AG10803 (cell line): Measurements from ENCODE around the gene EIF1B.

Experiments
- DNase-seq: peaks from one replicate; pipeline ENCODE4 v3.0.0; 2010; ENCODE audit warnings: low read depth
- H3K4me3 ChIP-seq: 2 replicates; pipeline ENCODE4 v1.5.1; 2011; ENCODE audit warnings: mild to moderate bottlenecking, low read length, control low read depth
- CTCF ChIP-seq: conservative IDR thresholded peaks from 2 replicates; pipeline ENCODE4 v1.5.1; 2011; ENCODE audit warnings: mild to moderate bottlenecking, low read length, control low read depth, inconsistent platforms

Gene EIF1B

GRCh38 chr3:40340541-40341170 is 31.1 kb downstream of the EIF1B start:
- H3K4me3 ChIP-seq = no peak overlapping the region
- DNase-seq = no peak
- no peak for TF ChIP-seq CTCF

GRCh38 chr3:40341671-40342070 is 32.2 kb downstream of the EIF1B start:
- H3K4me3 ChIP-seq = no peak overlapping the region
- no peak for TF ChIP-seq CTCF
- no peak for DNase-seq

GRCh38 chr3:40350529-40350928 is 41.0 kb downstream of the EIF1B start:
- no peak for TF ChIP-seq CTCF
- H3K4me3 ChIP-seq = no peak overlapping the region
- no peak for DNase-seq

- no peak for DNase-seq
- no peak for TF ChIP-seq CTCF
- H3K4me3 ChIP-seq = no peak overlapping the region
Measured at GRCh38 chr3:40355410-40355809, 45.9 kb downstream of the EIF1B start.

- TF ChIP-seq CTCF = no peak
- DNase-seq = no peak
- H3K4me3 ChIP-seq = no peak overlapping the region
Measured at GRCh38 chr3:40358454-40358853, 48.9 kb downstream of the EIF1B start.
